ENCODE results near the gene MRPS11. TPM values are rescaled to one million over a fixed set of nuclear protein-coding genes. Genes with fewer than 3 reads are reported as not detected.

The MRPS11 gene
- total RNA-seq, 4 donors from 2014 or later, result 33.5 to 47.8 (median 45.2) TPM

DNA sequence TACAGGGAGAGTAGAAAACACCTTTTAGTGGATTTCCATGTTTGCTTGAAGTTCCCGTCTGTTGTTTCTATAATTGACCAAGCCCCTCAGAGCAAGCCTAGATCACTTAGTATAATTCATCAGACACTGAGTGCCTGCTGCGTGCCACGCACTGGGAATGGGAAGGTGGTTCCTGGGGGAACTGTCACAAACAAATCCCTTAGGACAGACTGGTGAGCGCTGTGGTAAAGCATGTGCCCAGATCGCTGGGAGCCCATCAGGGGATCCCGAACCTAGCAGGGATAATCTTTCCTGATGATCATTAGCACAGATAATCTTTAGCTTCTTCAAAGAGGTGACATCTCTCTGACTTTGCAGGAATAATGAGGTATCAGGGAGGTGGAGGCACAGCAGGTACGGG lies 9.6 kb downstream of the MRPS11 start:
- Histone ChIP-seq H3K27ac (no peak overlapping the region), H3K27me3 (no peaks in the 10 kb centered on the region), H3K36me3 (peaks cover 0 to 65% of the 10 kb centered on the region in 2 donors), H3K4me3 (no peak overlapping the region), H3K4me1 (no peaks in the 10 kb centered on the region), H3K9me3 (no peaks in the 10 kb centered on the region)
- ATAC-seq (no peak), DNase-seq (no peak)
- intact Hi-C loops (cut with DNase I; ENCODE audit: low total_unique reads), result no loop called here
- in situ Hi-C loops (cut with MboI; ENCODE audit: low sequenced_read_pairs in 4 of 4), result loop anchor here in 3 of 4 donors (10.0 to 25.0 kb wide), 2 partner anchors 135 to 138 kb away; partner anchors contain the start of gene AEN (in 1 of the 3)
- no peak for TF ChIP-seq POLR2A (IDR thresholded peaks at IDR 0.05)
- TF ChIP-seq, protein P1, sequence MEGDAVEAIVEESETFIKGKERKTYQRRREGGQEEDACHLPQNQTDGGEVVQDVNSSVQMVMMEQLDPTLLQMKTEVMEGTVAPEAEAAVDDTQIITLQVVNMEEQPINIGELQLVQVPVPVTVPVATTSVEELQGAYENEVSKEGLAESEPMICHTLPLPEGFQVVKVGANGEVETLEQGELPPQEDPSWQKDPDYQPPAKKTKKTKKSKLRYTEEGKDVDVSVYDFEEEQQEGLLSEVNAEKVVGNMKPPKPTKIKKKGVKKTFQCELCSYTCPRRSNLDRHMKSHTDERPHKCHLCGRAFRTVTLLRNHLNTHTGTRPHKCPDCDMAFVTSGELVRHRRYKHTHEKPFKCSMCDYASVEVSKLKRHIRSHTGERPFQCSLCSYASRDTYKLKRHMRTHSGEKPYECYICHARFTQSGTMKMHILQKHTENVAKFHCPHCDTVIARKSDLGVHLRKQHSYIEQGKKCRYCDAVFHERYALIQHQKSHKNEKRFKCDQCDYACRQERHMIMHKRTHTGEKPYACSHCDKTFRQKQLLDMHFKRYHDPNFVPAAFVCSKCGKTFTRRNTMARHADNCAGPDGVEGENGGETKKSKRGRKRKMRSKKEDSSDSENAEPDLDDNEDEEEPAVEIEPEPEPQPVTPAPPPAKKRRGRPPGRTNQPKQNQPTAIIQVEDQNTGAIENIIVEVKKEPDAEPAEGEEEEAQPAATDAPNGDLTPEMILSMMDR (IDR thresholded peaks at IDR 0.05 in 4 of 5, conservative IDR thresholded peaks at IDR 0.05 in 1 of 5), result no peak

DNA sequence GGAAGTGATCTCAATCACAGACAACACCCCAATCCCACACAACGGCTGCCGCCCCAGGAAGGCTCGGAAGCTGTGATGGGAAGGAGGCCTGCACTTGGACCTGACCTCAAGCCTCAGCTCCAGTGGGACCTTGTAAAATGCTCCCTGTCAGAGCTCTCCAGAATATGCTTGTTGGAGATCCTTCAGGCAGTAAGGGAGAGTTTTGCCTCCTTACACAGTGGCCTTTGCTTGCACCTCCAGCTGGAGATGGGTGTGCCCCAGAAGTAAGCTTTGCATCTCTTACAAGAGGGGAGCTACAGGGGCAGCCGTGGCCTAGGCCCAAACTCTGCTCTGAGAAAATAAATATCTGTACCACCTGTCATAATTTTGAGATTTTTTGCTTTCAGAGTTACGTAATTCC lies 10.4 kb downstream of the MRPS11 start:
- intact Hi-C loops (cut with DNase I; ENCODE audit: low total_unique reads), result no loop called here
- in situ Hi-C loops (cut with MboI; ENCODE audit: low sequenced_read_pairs in 4 of 4), result loop anchor here in 3 of 4 donors (10.0 to 25.0 kb wide), 2 partner anchors 134 to 137 kb away; partner anchors contain the start of gene AEN (in 1 of the 3)
- Histone ChIP-seq H3K4me1 (no peaks in the 10 kb centered on the region), H3K27ac (no peak overlapping the region), H3K9me3 (no peaks in the 10 kb centered on the region), H3K27me3 (no peaks in the 10 kb centered on the region), H3K4me3 (no peak overlapping the region), H3K36me3 (peaks cover 0 to 57% of the 10 kb centered on the region in 2 donors)
- DNase-seq (no peak), ATAC-seq (no peak)
- TF ChIP-seq POLR2A (IDR thresholded peaks at IDR 0.05), result no peak
- TF ChIP-seq, protein P1 (IDR thresholded peaks at IDR 0.05 in 4 of 5, conservative IDR thresholded peaks at IDR 0.05 in 1 of 5), result no peak

DNA sequence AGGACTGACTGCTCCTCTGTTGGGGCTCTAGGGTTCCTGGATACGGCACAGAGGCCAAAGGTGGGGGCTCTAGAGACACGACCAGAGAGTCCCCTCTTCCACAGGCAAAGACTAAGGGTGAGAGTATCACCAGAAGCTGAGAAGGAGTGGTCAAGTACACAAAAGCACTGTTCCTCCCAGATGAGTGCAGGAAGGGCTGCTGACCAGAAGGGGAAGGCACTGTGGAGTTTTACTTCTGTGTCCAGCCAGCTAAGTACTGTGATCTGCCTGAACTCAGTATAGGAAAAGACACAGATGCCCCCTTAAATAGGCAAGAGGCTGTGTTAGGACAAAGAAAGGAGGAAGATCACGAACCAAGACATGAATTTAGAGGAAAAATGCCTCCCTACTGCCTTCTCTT lies 11.7 kb downstream of the MRPS11 start:
- Histone ChIP-seq H3K36me3 (peaks cover 0 to 47% of the 10 kb centered on the region in 2 donors), H3K9me3 (no peaks in the 10 kb centered on the region), H3K27me3 (no peaks in the 10 kb centered on the region), H3K27ac (no peak overlapping the region), H3K4me3 (no peak overlapping the region), H3K4me1 (no peaks in the 10 kb centered on the region)
- no peak for TF ChIP-seq POLR2A (IDR thresholded peaks at IDR 0.05)
- TF ChIP-seq, protein P1 (IDR thresholded peaks at IDR 0.05 in 4 of 5, conservative IDR thresholded peaks at IDR 0.05 in 1 of 5), result no peak
- DNase-seq (no peak), ATAC-seq (no peak)
- intact Hi-C loops (cut with DNase I; ENCODE audit: low total_unique reads) (no loop called here), in situ Hi-C loops (cut with MboI; ENCODE audit: low sequenced_read_pairs in 4 of 4) (loop anchor here in 3 of 4 donors (10.0 to 25.0 kb wide), 2 partner anchors 133 to 136 kb away; partner anchors contain the start of gene AEN (in 1 of the 3))

DNA sequence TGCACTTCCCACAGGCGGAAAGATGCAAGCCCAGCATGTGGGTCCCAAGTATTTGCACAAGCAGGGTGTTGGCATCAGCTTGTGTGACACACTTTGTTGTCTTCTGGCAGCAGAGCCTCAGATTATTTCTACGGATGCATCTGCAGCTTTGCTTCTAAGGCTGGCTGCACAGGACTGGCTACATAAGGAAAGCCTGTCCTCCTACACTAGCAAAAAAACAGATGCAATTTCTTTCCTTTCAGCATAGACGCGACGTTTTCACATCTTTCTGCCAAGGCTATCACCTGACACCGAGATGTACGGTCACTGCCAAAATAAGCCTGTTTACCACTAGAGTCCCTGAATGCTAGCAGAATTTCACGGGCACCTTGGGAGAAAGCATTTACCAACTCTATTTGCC lies 13.5 kb downstream of the MRPS11 start:
- TF ChIP-seq, protein P1 (IDR thresholded peaks at IDR 0.05 in 4 of 5, conservative IDR thresholded peaks at IDR 0.05 in 1 of 5), result no peak
- TF ChIP-seq POLR2A (IDR thresholded peaks at IDR 0.05), result no peak
- Histone ChIP-seq H3K36me3 (peaks cover 0 to 35% of the 10 kb centered on the region in 2 donors), H3K27ac (no peak overlapping the region), H3K9me3 (no peaks in the 10 kb centered on the region), H3K27me3 (no peaks in the 10 kb centered on the region), H3K4me1 (peaks cover 3 to 7% of the 10 kb centered on the region in 2 donors), H3K4me3 (no peak overlapping the region)
- ATAC-seq, result no peak
- intact Hi-C loops (cut with DNase I; ENCODE audit: low total_unique reads), result no loop called here
- in situ Hi-C loops (cut with MboI; ENCODE audit: low sequenced_read_pairs in 4 of 4), result loop anchor here in 1 of 4 donors (25.0 kb wide), 1 partner anchor 131 kb away; the partner anchor contains the start of gene AEN
- DNase-seq, result no peak
